SU-DHL-6 (cell line): ENCODE data around the gene SLC6A3.

Source experiments
- EZH2phosphoT487 ChIP-seq: fragments of 200-600 bp; sonication (generic), shearing (Covaris generic); conservative IDR thresholded peaks from 2 replicates; pipeline ENCODE4 v1.6.1; 2018; ENCODE audit warnings: mild to moderate bottlenecking, antibody characterized with exemption, low read length, moderate library complexity, mixed read lengths
- TF ChIP-seq, protein P1 (sequence below): fragments of 200-600 bp; sonication (generic); IDR thresholded peaks from one replicate; pipeline ENCODE4 v1.5.1; 2017; ENCODE audit warnings: antibody characterized with exemption, mild to moderate bottlenecking, low read length, moderate library complexity; ENCODE audit not compliant: insufficient read depth, poor library complexity, severe bottlenecking

DNA sequence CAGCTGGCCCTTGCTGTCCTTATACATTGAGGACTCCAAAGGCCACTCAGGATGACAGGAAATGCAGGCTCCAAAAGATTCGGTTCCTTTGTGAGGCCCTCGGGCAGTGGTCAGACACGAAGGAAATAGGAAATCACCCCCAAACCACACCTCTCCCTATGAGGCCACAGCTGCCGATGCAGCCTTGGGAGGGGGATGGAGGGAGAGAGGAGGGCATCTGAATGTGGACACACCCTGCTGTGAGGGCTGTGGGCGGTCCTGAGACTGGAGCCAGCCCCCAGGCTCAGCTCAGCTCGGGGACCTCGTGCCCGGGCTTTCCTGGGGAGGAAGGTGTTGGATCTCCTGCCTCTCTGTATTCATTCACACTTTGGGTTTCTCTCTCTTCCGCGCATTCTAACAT lies 97.7 kb downstream of the SLC6A3 start:
- TF ChIP-seq EZH2phosphoT487, result no peak
- TF ChIP-seq, protein P1, sequence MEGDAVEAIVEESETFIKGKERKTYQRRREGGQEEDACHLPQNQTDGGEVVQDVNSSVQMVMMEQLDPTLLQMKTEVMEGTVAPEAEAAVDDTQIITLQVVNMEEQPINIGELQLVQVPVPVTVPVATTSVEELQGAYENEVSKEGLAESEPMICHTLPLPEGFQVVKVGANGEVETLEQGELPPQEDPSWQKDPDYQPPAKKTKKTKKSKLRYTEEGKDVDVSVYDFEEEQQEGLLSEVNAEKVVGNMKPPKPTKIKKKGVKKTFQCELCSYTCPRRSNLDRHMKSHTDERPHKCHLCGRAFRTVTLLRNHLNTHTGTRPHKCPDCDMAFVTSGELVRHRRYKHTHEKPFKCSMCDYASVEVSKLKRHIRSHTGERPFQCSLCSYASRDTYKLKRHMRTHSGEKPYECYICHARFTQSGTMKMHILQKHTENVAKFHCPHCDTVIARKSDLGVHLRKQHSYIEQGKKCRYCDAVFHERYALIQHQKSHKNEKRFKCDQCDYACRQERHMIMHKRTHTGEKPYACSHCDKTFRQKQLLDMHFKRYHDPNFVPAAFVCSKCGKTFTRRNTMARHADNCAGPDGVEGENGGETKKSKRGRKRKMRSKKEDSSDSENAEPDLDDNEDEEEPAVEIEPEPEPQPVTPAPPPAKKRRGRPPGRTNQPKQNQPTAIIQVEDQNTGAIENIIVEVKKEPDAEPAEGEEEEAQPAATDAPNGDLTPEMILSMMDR, result no peak
